HepG2 (cell line): ENCODE data around the gene B3GNT2. TPM values are rescaled to one million over a fixed set of nuclear protein-coding genes. Genes with fewer than 3 reads are reported as not detected.
A peak's percentile ranks its signal among the peaks of the same experiment; 100 is the strongest.

Experiments
- ATAC-seq: fragments of 200-7000 bp; cut with Tn5 transposase; 3 replicates; pipeline ENCODE4 v1.9.1; 2020; ENCODE audit warnings: mild to moderate bottlenecking, moderate library complexity
- BruUV-seq: library from RNA; stranded (reverse); fragments of 400-500 nt; replicated peaks from 2 replicates; lab custom pipeline; 2021; lab: Mats Ljungman, UMichigan
- CTCF ChIA-PET: fragments of 300-600 bp; formaldehyde crosslinking; extraction: SDS; loops from one replicate; lab custom pipeline; 2021; ENCODE audit warnings: low total read pairs, inconsistent platforms, low intra/inter-chr PET ratio; lab: Yijun Ruan, JAX
- POLR2A ChIA-PET: fragments of 350-600 bp; sonication (Branson Sonifier 250); formaldehyde crosslinking; loops from one replicate; lab custom pipeline; 2020; ENCODE audit warnings: antibody characterized with exemption, inconsistent platforms; lab: Yijun Ruan, JAX
- DNase-seq: peaks from one replicate; pipeline ENCODE4 v3.0.0-alpha.2; 2015; ENCODE audit warnings: low spot score
- FAIRE-seq: peaks from 3 replicates; lab custom pipeline; 2011; peaks lifted over from hg19 to GRCh38; lab: Jason Lieb, UNC
- H2AFZ ChIP-seq: one replicate; pipeline ENCODE4 v1.6.1; 2011; ENCODE audit warnings: low read length, inconsistent platforms
- H3K27ac ChIP-seq: fragments of 300-600 bp; 3 replicates; pipeline ENCODE4 v1.8.0; 2011; ENCODE audit warnings: mixed run types, mild to moderate bottlenecking, mixed read lengths, low read length, inconsistent platforms; ENCODE audit not compliant: insufficient read depth; ENCODE audit errors: extremely low read length
- H3K27me3 ChIP-seq, 2 experiments: fragments of 200-600 bp in 1 of 2; 2 replicates in 1 of 2; 3 replicates in 1 of 2; pipeline versions ENCODE4 v1.6.0 to v1.8.0; 2011; ENCODE audit warnings: low read length in 2 of 2, mild to moderate bottlenecking in 2 of 2, moderate library complexity in 2 of 2, inconsistent platforms in 1 of 2; ENCODE audit not compliant: insufficient read depth in 2 of 2, control insufficient read depth in 1 of 2
- H3K36me3 ChIP-seq, 2 experiments: fragments of 200-600 bp in 1 of 2; replicated peaks in 1 of 2; 2 replicates in 1 of 2; 3 replicates in 1 of 2; pipeline versions ENCODE4 v1.5.1 to v1.8.0; 2011; ENCODE audit warnings: low read length in 2 of 2, inconsistent platforms in 1 of 2; ENCODE audit not compliant: insufficient read depth in 2 of 2, control insufficient read depth in 1 of 2
- H3K4me1 ChIP-seq: 2 replicates; pipeline ENCODE4 v1.5.1; 2012; ENCODE audit warnings: low read length, inconsistent platforms; ENCODE audit not compliant: insufficient read depth
- H3K4me2 ChIP-seq: 2 replicates; pipeline ENCODE4 v1.6.0; 2011; ENCODE audit warnings: low read depth, low read length, inconsistent platforms
- H3K4me3 ChIP-seq, 3 experiments: fragments of 200-600 bp in 1 of 3; sonication (generic), shearing (Covaris generic) in 1 of 3; replicated peaks in 1 of 3; 2 replicates each; pipeline ENCODE4 v1.5.1; 2011 to 2016; ENCODE audit warnings: low read length in 3 of 3, inconsistent platforms in 2 of 3, low read depth in 2 of 3, mild to moderate bottlenecking in 2 of 3, control low read depth in 1 of 3, mixed read lengths in 1 of 3; ENCODE audit not compliant: insufficient read depth in 1 of 3
- H3K79me2 ChIP-seq: one replicate; pipeline ENCODE4 v1.6.1; 2011; ENCODE audit warnings: low read length, inconsistent platforms; ENCODE audit not compliant: insufficient read depth
- H3K9ac ChIP-seq: 2 replicates; pipeline ENCODE4 v1.6.0; 2011; ENCODE audit warnings: mild to moderate bottlenecking, low read depth, low read length, inconsistent platforms; ENCODE audit not compliant: insufficient read depth
- H3K9me3 ChIP-seq: 2 replicates; pipeline ENCODE4 v1.5.1; 2012; ENCODE audit warnings: mild to moderate bottlenecking, low read length
- H4K20me1 ChIP-seq: 2 replicates; pipeline ENCODE4 v1.6.0; 2011; ENCODE audit warnings: inconsistent platforms, mild to moderate bottlenecking, low read length, moderate library complexity; ENCODE audit not compliant: insufficient read depth
- AGO1 ChIP-seq: fragments of 200-400 bp; formaldehyde crosslinking; IDR thresholded peaks from 2 replicates; pipeline ENCODE4 v1.6.1; 2017; ENCODE audit warnings: mild to moderate bottlenecking, low read depth, low read length, moderate library complexity; ENCODE audit not compliant: poor library complexity, severe bottlenecking
- BCL6 ChIP-seq: IDR thresholded peaks from 2 replicates; pipeline ENCODE4 v1.6.1; 2016; ENCODE audit warnings: missing genetic modification reagents, missing compliant biosample characterization
- ELF1 ChIP-seq: sonication (generic); formaldehyde crosslinking; IDR thresholded peaks from 2 replicates; pipeline ENCODE4 v1.4.0; 2020; ENCODE audit warnings: missing genetic modification reagents
- GABPB1 ChIP-seq: IDR thresholded peaks from 2 replicates; pipeline ENCODE4 v1.6.1; 2016; ENCODE audit warnings: mild to moderate bottlenecking, missing genetic modification reagents, moderate library complexity, missing compliant biosample characterization
- GATAD2A ChIP-seq: IDR thresholded peaks from 2 replicates; pipeline ENCODE4 v1.6.1; 2016
- ISX ChIP-seq: sonication (generic); formaldehyde crosslinking; conservative IDR thresholded peaks from 2 replicates; pipeline ENCODE4 v1.5.0; 2020; ENCODE audit warnings: missing genetic modification reagents
- JDP2 ChIP-seq: sonication (generic); formaldehyde crosslinking; IDR thresholded peaks from 2 replicates; pipeline ENCODE4 v1.8.1; 2022; ENCODE audit warnings: missing genetic modification reagents, borderline replicate concordance
- KDM3A ChIP-seq: IDR thresholded peaks from 2 replicates; pipeline ENCODE4 v1.6.1; 2018; ENCODE audit warnings: low read depth, missing compliant biosample characterization
- KLF6 ChIP-seq: IDR thresholded peaks from 2 replicates; pipeline ENCODE4 v1.8.0; 2016; ENCODE audit warnings: missing biosample characterization, missing genetic modification reagents
- MAFK ChIP-seq, 2 experiments: IDR thresholded peaks in 1 of 2; conservative IDR thresholded peaks in 1 of 2; 2 replicates each; pipeline ENCODE4 v1.6.1; 2011; ENCODE audit warnings: improper control_type of control experiment in 2 of 2, low read length in 2 of 2
- NCOA2 ChIP-seq: sonication (generic); formaldehyde crosslinking; IDR thresholded peaks from 2 replicates; pipeline ENCODE4 v1.8.0; 2022; ENCODE audit warnings: inconsistent platforms
- PHF20 ChIP-seq: sonication (generic); formaldehyde crosslinking; IDR thresholded peaks from 2 replicates; pipeline ENCODE4 v1.5.0; 2020; ENCODE audit warnings: mild to moderate bottlenecking, missing genetic modification reagents
- PPARG ChIP-seq: conservative IDR thresholded peaks from 2 replicates; pipeline ENCODE4 v1.6.1; 2016; ENCODE audit warnings: missing biosample characterization, missing genetic modification reagents
- RAD51 ChIP-seq: fragments of 450-650 bp; IDR thresholded peaks from 2 replicates; pipeline ENCODE4 v1.6.1; 2016; ENCODE audit warnings: borderline replicate concordance
- RFXAP ChIP-seq: sonication (generic); formaldehyde crosslinking; IDR thresholded peaks from 2 replicates; pipeline ENCODE4 v1.4.0; 2020; ENCODE audit warnings: missing genetic modification reagents, borderline replicate concordance
- STAG1 ChIP-seq: sonication (generic); formaldehyde crosslinking; IDR thresholded peaks from 2 replicates; pipeline ENCODE4 v1.4.0; 2020; ENCODE audit warnings: missing genetic modification reagents
- THAP11 ChIP-seq: IDR thresholded peaks from 2 replicates; pipeline ENCODE4 v1.6.1; 2016; ENCODE audit warnings: missing biosample characterization, missing genetic modification reagents
- YY1 ChIP-seq: IDR thresholded peaks from 2 replicates; pipeline ENCODE4 v1.6.1; 2011; ENCODE audit warnings: low read length, low read depth, moderate library complexity, mild to moderate bottlenecking; ENCODE audit not compliant: insufficient read depth, insufficient replicate concordance
- ZEB1 ChIP-seq: IDR thresholded peaks from 2 replicates; pipeline ENCODE4 v1.6.1; 2012; ENCODE audit warnings: mild to moderate bottlenecking, low read depth, inconsistent platforms; ENCODE audit not compliant: insufficient replicate concordance
- ZNF326 ChIP-seq: sonication (generic); formaldehyde crosslinking; IDR thresholded peaks from 2 replicates; pipeline ENCODE4 v1.4.0; 2020; ENCODE audit warnings: missing genetic modification reagents, borderline replicate concordance
- WGBS: methylation state at CpG from one replicate; pipeline ENCODE4 v1.1.6; 2017; ENCODE audit warnings: low lambda C conversion rate; 5-methylcytosine and 5-hydroxymethylcytosine counted together
- in situ Hi-C: cut with HindIII; loops from 2 replicates; pipeline ENCODE4 v1.10.0; 2017; ENCODE audit warnings: low pct_unique_long_range_greater_than_20kb; ENCODE audit not compliant: extremely low pct_ligation_motif_present
- intact Hi-C: fragments of 100-400 bp; cut with micrococcal nuclease; formaldehyde crosslinking; loops from one replicate; pipeline ENCODE4 v1.10.0; 2022; ENCODE audit not compliant: unreplicated experiment
- polyA plus RNA-seq, 8 experiments: library from polyadenylated mRNA; depleted of rRNA in 3 of 8; stranded (reverse) in 7 of 8; unstranded in 1 of 8; fragments of >200 nt; fragmentation: Illumina TruSeq in 4 of 8; extraction: Trizol in 4 of 8; gene quantifications; 2 replicates each; pipeline versions ENCODE4 v1.2.1 to v1.2.3, GENCODE V29; 2011 to 2016; ENCODE audit warnings: low read depth in 4 of 8, missing spikeins in 1 of 8, mixed read lengths in 1 of 8; ENCODE audit not compliant: insufficient read depth in 1 of 8
- total RNA-seq, 5 experiments: library from RNA; depleted of rRNA; stranded (reverse); fragments of >200 nt; fragmentation: Illumina TruSeq; extraction: Trizol; gene quantifications; 2 replicates each; pipeline ENCODE4 v1.2.3, GENCODE V29; 2016; ENCODE audit warnings: low read depth in 1 of 5
- TF ChIP-seq, protein P1 (sequence below): sonication (generic); formaldehyde crosslinking; IDR thresholded peaks from 2 replicates; pipeline ENCODE4 v1.4.0; 2020; ENCODE audit warnings: missing genetic modification reagents, borderline replicate concordance
- TF ChIP-seq, protein P2 (sequence below): IDR thresholded peaks from 2 replicates; pipeline ENCODE4 v1.6.1; 2016

The B3GNT2 gene
- total and polyA plus RNA-seq, 2 of the 13 experiments (the other 11 are each of a cell fraction or from before 2014, with no cell fraction given), result 26.3 to 28.5 TPM

DNA sequence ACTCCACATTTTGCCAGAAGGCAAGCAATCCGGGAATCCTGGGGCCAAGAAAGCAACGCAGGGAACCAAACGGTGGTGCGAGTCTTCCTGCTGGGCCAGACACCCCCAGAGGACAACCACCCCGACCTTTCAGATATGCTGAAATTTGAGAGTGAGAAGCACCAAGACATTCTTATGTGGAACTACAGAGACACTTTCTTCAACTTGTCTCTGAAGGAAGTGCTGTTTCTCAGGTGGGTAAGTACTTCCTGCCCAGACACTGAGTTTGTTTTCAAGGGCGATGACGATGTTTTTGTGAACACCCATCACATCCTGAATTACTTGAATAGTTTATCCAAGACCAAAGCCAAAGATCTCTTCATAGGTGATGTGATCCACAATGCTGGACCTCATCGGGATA is 26.8 kb downstream of the B3GNT2 start (continued):
- TF ChIP-seq RFXAP, result no peak
- no peak for TF ChIP-seq GABPB1 (CRISPR knock-in tag)
- TF ChIP-seq MAFK (conservative IDR thresholded peaks at IDR 0.05 in 1 of 2, IDR thresholded peaks at IDR 0.05 in 1 of 2; ENCODE audit: low read length in 2 of 2), result no peak
- TF ChIP-seq AGO1, result no peak
- TF ChIP-seq STAG1 (CRISPR knock-in tag), result no peak

DNA sequence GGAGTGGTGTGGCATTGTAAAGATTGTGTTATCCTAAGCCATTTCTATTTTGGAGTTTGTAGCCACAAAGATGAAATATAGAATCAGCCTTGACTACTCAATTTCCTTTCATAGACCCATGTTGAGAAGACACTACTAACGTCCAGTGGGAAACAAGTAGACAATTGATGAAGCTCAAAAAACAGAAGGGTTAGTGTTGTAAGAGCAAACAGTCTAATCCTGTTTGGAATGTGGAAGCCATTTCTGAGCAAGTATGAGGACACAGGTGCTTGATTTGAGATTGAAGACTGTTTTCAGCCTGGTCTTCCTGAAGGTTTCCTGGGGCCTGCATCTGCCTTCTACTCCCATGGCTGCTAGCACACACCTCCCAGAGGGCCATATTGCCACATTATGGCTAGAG is 29.1 kb downstream of the B3GNT2 start:
- Histone ChIP-seq H3K4me3 (no peak overlapping the region), H3K4me2 (peak overlapping the region; percentile 23), H3K9me3 (no peaks in the 10 kb centered on the region), H3K36me3 (peaks cover 10 to 30% of the 10 kb centered on the region in 2 experiments), H4K20me1 (peaks cover 22% of the 10 kb centered on the region), H2AFZ (no peak overlapping the region), H3K4me1 (peaks cover 54% of the 10 kb centered on the region), H3K79me2 (peaks cover 35% of the 10 kb centered on the region), H3K27ac (peak overlapping the region; percentile 55), H3K27me3 (no peaks in the 10 kb centered on the region), H3K9ac (no peak overlapping the region)
- intact Hi-C loops (no loop called here), in situ Hi-C loops (no loop called here)
- FAIRE-seq (peak; percentile 98), DNase-seq (peak; percentile 95), ATAC-seq (peak; percentile 94)
- WGBS, result 0% methylated on average over 1 of the region's 1 CpG
- no TSS peak for BruUV-seq
- ChIA-PET CTCF (no interaction called here), POLR2A (no interaction called here)
- TF ChIP-seq YY1 (peak; percentile 82), KDM3A (CRISPR knock-in tag) (0 out of 2 replicates have a peak, but pooled peaks have one; percentile 35), NCOA2 (CRISPR knock-in tag) (peak; percentile 86), KLF6 (CRISPR knock-in tag) (no peak), PPARG (peak; percentile 76), RAD51 (no peak), ISX (no peak), GATAD2A (peak; percentile 98), BCL6 (CRISPR knock-in tag) (peak; percentile 83), JDP2 (CRISPR knock-in tag) (no peak), PHF20 (CRISPR knock-in tag) (no peak), THAP11 (CRISPR knock-in tag) (peak; percentile 76), ZEB1 (peak; percentile 79), ELF1 (CRISPR knock-in tag) (peak; percentile 59), ZNF326 (CRISPR knock-in tag) (no peak)
- TF ChIP-seq, protein P1, sequence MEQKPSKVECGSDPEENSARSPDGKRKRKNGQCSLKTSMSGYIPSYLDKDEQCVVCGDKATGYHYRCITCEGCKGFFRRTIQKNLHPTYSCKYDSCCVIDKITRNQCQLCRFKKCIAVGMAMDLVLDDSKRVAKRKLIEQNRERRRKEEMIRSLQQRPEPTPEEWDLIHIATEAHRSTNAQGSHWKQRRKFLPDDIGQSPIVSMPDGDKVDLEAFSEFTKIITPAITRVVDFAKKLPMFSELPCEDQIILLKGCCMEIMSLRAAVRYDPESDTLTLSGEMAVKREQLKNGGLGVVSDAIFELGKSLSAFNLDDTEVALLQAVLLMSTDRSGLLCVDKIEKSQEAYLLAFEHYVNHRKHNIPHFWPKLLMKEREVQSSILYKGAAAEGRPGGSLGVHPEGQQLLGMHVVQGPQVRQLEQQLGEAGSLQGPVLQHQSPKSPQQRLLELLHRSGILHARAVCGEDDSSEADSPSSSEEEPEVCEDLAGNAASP (CRISPR knock-in tag), result peak; percentile 74; the same call in 1 of the 2 replicates
- TF ChIP-seq, protein P2, sequence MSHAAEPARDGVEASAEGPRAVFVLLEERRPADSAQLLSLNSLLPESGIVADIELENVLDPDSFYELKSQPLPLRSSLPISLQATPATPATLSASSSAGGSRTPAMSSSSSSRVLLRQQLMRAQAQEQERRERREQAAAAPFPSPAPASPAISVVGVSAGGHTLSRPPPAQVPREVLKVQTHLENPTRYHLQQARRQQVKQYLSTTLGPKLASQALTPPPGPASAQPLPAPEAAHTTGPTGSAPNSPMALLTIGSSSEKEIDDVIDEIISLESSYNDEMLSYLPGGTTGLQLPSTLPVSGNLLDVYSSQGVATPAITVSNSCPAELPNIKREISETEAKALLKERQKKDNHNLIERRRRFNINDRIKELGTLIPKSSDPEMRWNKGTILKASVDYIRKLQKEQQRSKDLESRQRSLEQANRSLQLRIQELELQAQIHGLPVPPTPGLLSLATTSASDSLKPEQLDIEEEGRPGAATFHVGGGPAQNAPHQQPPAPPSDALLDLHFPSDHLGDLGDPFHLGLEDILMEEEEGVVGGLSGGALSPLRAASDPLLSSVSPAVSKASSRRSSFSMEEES (CRISPR knock-in tag), result peak; percentile 21
